Stimulated activated CD4-positive, alpha-beta T cell treated with anti-CD3 and anti-CD28 coated beads, Interleukin-15, amount 100 ng/mL, for 48 hours (primary cell): ENCODE data around the gene SLIT3.

Source experiments
- DNase-seq, 2 donors: peaks; one replicate each; pipeline ENCODE4 v3.0.0-alpha.2; 2020; ENCODE audit warnings: low read depth in 2 of 2

SLIT3 gene

DNA sequence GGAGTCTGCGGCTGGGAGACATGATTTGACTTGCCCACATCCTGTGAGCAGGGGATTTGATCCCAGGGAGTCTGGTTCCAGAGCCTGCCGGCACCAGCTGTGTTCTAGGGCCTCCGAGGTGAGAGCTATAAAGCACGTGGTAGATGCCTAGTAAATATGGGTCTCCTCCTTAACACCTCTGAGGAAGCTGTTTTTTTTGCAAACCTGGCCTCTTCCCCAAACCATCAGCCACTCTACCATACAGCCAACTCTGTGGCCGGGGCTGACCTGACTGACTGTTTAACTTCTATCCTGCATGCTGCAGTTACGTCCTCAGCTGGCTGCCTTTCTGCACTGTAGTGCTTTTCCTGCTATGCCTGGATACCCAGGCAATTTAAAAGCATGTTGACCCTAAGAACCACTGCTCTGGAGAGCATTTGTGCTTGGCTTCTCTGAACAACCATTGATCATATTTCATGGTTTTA, 220.5 kb downstream of the SLIT3 start:
- no peak for DNase-seq

DNA sequence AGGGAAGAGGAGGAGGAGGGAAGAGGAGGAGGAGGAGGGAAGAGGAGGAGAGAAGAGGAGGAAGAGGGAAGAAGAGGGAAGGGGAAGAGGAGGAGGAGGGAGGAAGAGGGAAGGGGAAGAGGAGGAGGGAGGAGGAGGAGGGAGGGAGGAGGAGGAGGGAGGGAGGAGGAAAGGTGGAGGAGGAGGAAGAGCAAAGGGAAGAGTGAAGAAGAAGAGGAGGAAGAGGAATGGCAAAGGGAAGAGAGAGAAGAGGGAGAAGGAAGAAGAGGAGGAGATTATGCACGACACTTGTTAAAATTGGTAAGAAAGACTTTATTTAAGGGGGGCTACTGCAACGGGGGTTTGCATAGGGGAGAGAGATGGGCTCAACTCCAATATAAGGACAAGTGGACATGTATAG, 221.2 kb downstream of the SLIT3 start:
- no peak for DNase-seq

DNA sequence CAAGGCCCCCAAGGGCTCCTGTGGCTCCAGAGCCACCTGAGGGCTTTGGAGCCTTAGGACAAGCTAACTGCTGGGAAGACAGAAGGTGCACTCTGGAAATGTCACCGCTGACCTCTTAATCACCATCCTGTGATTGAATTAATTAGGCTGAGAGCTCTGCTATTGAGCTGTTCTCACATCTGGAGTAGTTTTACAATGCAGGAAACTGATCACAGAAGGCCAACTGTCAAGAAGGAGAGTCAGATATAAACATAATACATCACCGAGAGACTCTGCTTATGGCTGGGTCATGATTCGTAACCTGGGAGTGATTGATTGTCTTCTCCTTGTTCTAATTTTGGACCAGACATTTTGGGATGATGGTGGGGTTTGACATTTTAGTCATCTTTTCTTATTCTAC, 226.1 kb downstream of the SLIT3 start:
- no peak for DNase-seq

DNA sequence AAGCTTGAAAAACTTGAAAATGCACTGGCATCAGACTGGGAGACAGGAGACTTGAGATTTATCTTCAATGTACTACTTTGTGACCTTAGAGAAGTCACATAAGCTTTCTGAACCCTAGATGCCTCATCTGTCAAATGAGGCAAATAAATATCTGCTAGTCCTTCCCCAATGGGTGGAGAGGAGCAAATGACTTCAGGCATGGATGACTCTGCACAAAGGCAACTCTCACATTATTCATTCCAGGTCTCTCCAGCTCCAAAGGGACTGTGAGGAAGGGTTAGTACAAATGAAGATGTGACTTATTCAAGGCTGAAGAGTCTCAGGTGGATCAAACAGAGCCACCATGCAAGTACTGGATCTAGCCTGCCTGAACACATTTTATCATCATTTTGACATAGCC, 228.7 kb downstream of the SLIT3 start:
- no peak for DNase-seq

DNA sequence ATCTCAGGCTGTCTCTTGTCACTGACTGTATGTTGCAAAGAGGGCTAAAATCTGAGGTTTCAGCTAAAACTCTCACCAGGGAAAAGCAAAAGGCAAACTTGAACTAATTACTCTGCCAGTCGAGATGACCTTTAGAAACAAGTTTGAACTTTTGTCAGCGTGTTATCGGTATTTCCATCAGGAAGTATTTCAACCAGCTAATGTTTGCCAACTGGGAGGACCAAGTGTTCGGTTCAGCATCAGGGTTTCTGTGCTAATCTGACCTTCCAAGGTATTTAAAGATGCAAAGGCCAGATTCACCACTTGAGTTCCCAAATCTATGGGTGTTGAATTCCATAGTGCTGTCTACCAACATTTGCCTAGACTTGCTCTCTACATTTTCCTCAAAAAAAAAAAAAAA, 230.5 kb downstream of the SLIT3 start:
- DNase-seq: no peak

DNA sequence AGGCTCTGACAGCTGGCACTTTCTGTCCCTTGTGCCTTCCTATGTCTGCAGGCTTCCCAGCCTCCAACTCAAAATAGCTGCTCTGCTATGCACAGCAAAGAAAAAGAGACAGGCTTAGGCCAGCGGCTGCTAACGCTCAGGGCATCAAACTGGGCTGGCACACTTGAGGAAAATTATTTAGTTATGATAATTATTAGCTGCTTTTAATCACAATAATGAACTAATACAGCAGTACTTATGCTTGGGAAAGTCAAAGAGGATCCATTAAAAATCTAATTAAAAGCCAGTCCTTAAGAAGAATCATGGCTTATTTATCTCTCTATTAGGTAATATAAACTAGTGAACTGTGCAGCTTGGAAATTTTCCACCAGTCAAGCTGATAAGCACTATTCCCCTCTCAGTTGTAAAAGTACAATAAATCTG, 233.2 kb downstream of the SLIT3 start:
- no peak for DNase-seq

DNA sequence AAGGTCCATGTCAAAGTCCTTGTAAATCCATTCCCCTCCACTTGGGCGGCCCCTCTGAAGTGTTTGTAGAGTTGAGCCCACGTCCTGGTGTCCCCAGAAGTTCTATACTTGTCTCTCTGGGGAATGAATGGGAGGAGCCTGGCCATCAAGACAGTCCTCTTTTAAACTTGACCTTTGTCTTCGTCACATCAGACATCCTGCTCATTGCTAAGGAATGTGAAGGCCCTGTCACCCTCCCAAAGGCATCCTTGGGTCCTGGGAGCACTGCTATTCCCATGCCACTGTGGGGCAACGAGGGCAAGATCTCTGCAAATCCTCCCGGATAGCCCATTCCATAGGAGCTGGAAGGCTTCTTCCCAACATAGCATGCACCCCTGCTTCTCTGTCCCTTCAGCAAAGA, 235.5 kb downstream of the SLIT3 start:
- no peak for DNase-seq

DNA sequence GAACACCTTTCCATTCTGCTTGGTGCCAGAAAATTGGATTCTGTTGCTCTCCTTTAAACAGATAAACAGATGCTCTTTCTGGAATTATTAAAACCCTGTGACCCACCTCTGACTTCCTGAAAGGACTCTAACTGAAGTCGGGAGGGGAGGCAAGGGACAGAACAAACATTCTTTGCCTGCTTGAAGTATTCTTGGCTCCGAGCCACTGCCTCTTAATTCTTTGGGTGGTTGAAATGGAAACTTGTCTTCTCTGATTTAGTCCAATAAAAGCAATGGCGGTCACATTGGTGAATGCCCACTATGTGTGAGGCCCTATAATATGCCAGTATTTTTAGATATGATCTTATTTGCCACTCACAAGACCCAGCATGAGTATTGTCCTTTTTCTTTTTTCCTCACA, 236.8 kb downstream of the SLIT3 start:
- no peak for DNase-seq

DNA sequence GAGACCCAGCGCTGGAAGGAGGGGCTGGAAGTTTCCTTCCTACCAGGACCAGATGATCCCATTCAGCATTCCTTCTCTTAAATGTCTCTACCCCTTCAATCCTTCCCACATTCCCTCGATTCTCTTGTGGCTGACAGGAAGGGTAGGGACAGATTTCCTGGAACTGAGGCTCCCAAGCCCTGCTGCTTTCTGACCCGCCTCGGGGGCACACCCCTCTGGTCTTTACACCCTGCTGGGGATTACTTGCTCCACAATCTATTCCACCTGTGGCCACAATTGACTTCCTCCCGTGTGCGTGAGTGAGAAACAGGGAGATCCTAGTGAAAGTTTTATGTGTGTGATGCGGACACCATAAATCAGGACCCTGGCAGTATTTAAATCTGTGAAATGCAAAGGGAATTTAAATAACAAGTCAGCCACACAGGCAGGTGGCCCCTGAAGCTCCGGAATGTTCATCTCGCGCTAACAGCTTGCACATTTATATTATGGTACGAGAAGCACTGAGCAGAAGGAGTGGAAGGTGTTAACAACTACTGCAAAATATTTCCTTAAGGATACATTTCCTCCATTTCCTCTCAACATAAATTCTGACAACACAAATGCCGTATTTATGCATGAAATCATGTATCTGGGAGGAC, 237.5 kb downstream of the SLIT3 start:
- DNase-seq: no peak

DNA sequence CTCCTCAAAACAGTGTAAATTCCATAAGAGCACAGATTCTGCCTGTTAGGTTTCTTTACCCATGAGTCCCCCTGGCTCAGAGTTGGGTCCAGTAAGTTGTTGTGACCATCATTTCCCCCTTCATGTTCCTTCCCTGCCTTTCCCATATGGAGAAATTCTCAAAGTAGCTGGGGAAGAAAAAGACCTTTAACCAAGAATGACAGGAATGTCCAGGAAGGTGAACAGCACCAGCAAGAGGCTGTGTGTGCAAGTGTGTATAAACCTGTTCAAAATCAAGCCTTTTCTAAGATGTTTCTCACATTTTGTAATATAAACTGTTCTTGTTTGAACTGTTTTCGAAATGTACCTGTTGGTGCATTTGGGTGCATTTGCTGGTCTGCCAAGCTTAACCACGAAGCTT, 238.2 kb downstream of the SLIT3 start:
- DNase-seq: no peak

DNA sequence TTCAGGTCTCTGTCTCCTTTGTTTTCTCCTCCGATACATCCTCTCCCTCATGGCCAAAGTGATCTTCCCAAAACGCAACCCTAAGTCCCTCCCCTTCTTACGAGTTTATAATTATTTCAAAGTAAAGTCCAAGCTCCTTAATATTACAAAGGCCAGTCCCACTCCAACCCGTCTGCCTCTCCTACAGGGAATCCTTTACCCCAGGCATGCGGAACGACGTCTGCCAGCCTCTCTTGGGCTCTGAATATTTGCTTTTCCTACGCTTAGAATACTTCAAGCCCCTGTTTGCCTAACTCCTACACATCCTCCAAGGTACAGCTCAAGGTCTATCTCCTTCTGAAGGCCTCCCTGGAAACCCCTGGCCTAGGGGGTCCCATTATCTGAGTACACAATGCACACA, 246.4 kb downstream of the SLIT3 start:
- no peak for DNase-seq

DNA sequence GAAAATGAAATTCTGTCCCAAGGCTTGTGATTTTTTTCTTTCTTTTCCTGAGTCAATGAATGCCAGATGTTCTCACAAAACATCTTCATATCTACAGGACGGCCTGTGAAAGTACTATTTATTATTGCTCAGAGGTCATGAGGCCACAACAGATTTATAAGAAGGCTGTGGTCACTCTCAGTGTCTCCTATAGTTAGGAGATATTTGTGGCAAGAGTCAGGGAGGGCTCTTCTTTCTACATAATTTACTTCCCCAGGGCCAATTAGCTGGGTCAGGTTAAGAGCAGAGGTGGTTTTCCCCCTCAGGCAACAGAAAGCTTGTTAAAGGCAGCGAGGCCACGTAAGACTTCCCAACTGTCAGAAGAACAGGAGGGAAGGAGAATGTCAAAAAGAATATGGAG, 248.7 kb downstream of the SLIT3 start:
- DNase-seq: no peak

DNA sequence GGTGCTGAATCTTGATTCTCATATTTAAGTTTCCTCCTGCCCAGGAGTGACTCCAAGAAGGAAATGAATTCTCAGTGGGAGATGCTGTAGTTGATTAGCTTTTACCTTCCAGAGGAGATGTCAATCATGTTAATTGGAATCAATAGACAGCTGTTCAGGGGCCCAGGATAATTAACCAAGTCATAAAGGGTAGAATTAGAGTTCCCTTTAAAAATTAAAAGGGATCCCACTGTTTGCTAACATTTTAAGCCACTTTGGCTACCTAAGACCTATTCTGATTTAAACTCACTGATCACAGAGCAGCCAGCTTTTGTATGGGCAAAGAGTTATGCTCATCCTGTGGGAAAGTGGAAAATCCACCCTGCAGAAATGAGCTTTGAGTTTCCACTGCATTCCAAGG, 249.6 kb downstream of the SLIT3 start:
- DNase-seq: no peak

DNA sequence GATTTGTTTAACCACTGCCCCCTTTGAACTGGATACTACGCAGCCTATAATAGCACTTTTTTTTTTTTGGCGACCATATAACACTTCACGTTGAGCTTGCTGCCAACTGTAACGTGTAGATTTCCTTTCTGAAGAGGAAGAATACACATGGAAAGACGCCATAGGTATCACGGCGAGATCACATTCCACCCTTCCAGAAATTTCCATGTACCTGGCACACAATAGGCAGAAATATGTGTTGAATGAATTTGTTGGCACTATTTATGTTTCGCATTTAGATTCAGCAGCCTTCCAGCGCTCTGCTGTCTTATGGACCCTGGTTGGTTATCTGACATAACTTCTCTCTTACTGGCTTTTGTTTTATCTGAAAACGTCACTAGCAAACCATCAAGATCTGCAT, 250.3 kb downstream of the SLIT3 start:
- no peak for DNase-seq

DNA sequence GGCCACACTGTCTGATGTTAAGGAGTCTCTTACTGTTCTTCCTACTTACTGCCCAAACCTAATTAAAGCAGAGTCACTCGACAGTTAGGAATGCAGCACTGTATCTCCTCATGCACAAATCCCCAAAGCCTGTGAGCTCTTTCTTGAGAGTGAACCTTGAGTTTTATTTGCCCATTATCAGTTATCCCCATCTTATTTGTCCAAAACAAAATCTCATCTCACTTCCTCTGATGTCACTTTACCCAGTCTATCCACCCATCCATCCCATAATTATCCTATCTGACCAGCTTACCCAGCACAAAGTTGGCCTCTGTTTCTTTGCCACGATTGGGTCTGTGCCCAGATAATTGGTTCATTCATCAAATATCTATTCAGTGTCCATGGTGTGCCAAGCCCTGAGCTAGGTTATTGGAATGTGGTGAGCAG, 250.8 kb downstream of the SLIT3 start:
- no peak for DNase-seq

DNA sequence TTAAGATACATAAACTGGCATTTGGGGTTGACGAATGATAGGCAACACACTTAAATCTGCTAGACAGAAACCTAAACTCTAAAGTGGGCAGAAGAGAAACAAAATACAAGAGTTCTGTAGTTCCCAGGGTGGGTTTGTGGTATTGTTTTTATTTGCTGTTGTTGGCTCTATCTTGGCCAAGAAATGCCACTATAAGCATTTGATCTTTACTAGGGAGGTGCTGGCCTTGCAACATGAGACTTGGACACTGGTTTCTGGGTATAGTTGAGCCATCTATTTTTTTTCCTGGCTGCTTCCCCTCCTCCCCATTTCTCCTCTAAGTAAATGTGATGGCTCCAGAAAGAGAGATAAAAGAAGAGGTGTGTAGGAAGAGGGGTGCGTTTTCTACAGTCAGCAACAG, 251.2 kb downstream of the SLIT3 start:
- no peak for DNase-seq

DNA sequence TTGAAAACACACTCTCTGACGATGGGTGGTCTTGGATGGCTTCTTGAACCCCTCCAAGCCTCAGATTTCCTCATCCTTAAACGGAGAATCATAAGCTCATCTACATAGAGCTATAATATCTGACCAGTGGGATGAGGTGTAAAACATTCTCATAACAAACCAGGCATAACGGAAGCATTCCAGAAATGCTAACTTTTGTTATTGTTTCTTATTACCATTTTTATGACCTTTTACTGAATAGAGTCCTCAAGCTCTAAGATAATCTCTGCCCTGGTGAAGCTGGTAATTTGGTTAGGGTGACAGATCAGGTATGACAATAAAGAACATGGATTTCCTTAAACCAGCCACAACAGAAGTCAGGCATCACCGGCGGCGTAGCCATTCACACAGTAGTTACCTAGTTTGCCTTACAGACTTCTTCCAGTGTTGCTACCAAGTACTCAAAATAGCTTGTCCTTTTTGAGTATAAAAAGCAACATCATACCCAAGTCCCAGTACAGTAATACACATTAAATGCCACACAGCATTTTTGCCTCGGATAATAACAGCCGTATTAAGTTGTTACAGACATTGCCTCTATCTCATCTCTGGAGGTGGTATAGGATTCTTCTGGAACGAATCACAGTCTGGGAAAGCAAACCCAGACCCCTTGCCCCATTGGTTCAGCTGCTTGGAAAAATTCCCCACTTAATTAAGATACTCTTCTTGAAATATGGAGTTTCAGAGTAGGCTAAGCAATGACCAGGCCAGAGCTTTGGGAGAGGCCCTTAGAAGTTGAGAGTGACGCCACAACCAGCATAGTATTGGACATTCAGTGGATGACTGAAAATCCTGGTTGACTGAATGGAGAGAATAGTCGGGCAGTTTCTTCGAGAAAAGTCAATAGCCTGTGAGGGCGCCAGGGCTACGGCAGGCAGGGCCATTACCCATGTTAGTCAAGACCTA, 252.5 kb downstream of the SLIT3 start:
- no peak for DNase-seq

DNA sequence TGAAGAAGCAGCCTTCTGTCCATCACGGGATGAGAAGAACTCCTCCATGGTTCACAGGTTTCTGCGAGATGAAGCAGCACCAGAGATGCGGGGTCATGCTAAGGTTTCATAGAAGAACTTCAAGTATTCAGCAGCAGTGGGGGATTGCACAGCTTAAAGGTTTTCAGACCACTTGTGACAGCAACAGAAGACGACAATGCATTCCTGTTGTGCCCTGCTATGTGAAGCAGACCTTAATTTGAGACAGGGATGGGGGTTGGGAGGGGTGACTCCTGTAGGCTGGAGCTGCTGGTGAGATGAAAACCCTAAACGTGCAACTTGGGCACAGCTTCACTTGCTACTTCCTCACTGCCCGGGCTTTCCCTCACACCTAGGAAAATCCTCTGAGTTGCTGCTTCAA, 256.0 kb downstream of the SLIT3 start:
- DNase-seq: no peak

DNA sequence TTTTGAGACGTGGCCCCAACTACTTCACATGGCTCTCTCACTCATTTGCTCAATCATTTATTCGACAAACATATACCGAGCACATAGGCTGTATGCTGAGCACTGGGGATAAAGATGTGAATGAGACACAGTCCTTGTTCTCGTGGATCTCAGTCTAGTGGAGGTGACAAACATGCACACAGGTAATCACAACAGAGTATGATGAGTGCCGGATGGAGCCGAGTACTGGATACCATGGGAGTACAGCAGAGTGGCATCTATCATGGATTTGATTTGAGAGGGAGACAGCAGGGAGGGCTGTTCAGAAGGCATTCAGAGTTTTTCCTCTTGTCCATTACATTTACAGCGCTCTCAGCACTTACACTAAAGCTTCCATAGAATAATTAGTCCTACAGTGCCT, 259.8 kb downstream of the SLIT3 start:
- no peak for DNase-seq

DNA sequence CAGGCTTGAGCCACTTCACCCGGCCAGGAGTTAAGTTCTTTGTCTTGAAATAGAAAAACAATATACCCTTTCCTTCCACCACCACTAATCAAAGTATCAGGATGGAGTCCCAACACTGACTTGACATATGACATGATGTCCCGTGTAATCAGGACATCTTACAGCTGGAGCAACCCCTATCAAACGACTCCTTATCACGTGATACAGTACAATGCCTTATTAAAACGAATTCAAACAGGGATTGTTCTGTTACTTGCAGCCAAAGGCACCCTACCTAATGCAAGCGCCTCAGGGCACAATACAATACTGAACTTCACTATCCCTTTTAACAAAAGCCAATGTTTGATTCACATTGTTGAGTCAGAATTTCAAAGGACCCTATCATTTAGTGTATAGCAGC, 261.3 kb downstream of the SLIT3 start:
- no peak for DNase-seq

DNA sequence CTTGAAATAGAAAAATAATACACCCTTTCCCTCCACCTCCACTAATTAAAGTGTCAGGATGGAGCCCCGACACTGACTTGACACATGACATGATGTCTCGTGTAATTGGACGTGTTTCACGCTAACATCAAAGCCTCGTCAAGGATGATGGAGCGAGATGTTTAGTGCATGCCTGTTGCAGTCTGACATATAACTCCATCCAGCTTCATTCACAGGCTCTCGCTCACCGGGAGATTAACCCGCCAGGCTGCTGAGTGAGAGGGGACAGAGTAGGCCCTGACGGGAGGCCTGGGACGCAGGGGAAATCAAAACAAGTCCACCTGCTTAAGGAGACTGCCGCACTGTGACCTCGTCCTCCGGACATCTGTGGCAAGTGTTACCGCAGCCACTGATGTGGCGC, 263.5 kb downstream of the SLIT3 start:
- no peak for DNase-seq

DNA sequence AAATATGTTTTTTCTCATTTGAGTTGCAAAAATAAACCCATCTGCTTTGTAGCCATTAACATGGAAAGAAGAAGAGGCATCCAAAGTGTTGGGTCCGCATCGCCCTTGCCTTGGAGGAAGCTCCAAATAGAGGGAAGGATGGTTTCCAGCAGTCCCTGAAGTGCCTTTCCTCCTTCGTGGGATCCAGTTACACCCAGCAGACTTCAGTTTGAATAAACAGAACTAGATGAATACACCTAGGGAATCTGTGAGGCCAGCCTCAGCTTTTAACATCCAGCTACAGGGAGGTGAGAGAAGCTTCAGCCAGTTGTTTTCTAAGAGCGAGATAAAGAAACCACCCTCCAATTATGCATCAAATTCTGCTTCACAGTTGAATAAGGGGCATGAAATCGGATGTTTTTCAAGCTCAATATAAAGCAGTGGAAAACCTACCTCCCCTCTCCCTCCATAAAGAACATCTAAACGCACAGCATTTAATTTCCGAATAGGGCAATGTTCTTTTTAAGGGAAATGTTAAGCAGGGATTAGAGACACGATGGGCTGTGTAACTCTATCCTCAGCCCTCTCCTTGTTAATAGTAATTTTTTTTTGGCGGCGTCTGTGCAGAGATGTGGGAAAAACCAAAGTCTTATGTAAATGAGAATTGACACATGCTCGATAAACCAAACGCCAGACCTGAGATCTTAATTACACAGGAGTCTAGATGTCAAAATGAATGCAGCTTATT, 264.7 kb downstream of the SLIT3 start:
- no peak for DNase-seq
